Activated naive CD8-positive, alpha-beta T cell treated with anti-CD3 and anti-CD28 coated beads, Interleukin-2, amount 10 ng/mL, durations not matched to agents 7 days and 5 days (primary cell): Measurements from ENCODE around the gene TMEM185A. TPM values are rescaled to one million over a fixed set of nuclear protein-coding genes. Genes with fewer than 3 reads are reported as not detected.
"Not testable (repeated sequence)": the region's sequence is repeated elsewhere in the genome, so short reads cannot be mapped to it uniquely, and the experiment has no call there.

Experiments used
- ATAC-seq: fragments of 150-1000 bp; cut with Tn5 transposase; one replicate; pipeline ENCODE4 v1.10.0; 2021; ENCODE audit warnings: low read depth, moderate library complexity
- POLR2A ChIA-PET: fragments of 350-600 bp; sonication (Branson Sonifier 250); formaldehyde crosslinking; loops from one replicate; lab custom pipeline; 2021; ENCODE audit warnings: antibody characterized with exemption; lab: Charles Lee
- DNase-seq: peaks from one replicate; pipeline ENCODE4 v3.0.0; 2021
- H3K27ac Mint-ChIP-seq: one replicate; pipeline ENCODE4 v1.8.0; 2022; ENCODE audit warnings: mild to moderate bottlenecking, mixed read lengths
- H3K27me3 Mint-ChIP-seq: one replicate; pipeline ENCODE4 v1.8.0; 2022; ENCODE audit warnings: mild to moderate bottlenecking, moderate library complexity, mixed read lengths
- H3K36me3 Mint-ChIP-seq: one replicate; pipeline ENCODE4 v1.8.0; 2021; ENCODE audit warnings: mild to moderate bottlenecking, mixed read lengths
- H3K4me1 Mint-ChIP-seq: one replicate; pipeline ENCODE4 v1.8.0; 2021; ENCODE audit warnings: mixed read lengths
- H3K4me3 Mint-ChIP-seq: one replicate; pipeline ENCODE4 v1.8.0; 2022; ENCODE audit warnings: mild to moderate bottlenecking, moderate library complexity, mixed read lengths
- H3K9me3 Mint-ChIP-seq: one replicate; pipeline ENCODE4 v1.8.0; 2021; ENCODE audit warnings: mixed read lengths
- total RNA-seq, 2 experiments: library from RNA; stranded (reverse); gene quantifications; one replicate each; pipeline ENCODE4 v1.2.3, GENCODE V29; 2021

The TMEM185A gene
- 10 to 100 TPM; 23.6 to 28.7 TPM for total RNA-seq

GRCh38 chrX:149631234-149632165, at the start of gene TMEM185A:
TMEM185A (minus strand) TSS chrX:149631792; CDS start chrX:149631580, 212 bp downstream.
- POLR2A ChIA-PET = no interaction called here
- H3K4me3 Mint-ChIP-seq = peak within 1 kb of the TSS; percentile 93
- peaks cover 2% of the 10 kb centered on the region for H3K27me3 Mint-ChIP-seq
- peaks cover 27% of the 10 kb centered on the region for H3K4me1 Mint-ChIP-seq
- no peaks in the 10 kb centered on the region for H3K9me3 Mint-ChIP-seq
- ATAC-seq (peak; percentile 91), DNase-seq (peak; percentile 78)
- peak within 1 kb of the TSS; percentile 80 for H3K27ac Mint-ChIP-seq
- peaks cover 5% of the 10 kb centered on the region for H3K36me3 Mint-ChIP-seq

- POLR2A ChIA-PET = no interaction called here
- DNase-seq = no peak
- Mint-ChIP-seq H3K36me3 (no peaks in the 10 kb centered on the region), H3K27ac (no peak overlapping the region), H3K9me3 (no peaks in the 10 kb centered on the region), H3K4me1 (no peaks in the 10 kb centered on the region), H3K27me3 (no peaks in the 10 kb centered on the region), H3K4me3 (no peak overlapping the region)
- no peak for ATAC-seq
Measured at GRCh38 chrX:149681182-149681581, 49.6 kb upstream of the TMEM185A start.

GRCh38 chrX:149679164-149679678, 47.6 kb upstream of the TMEM185A start:
- not testable (repeated sequence) for H3K27ac Mint-ChIP-seq, H3K4me3 Mint-ChIP-seq

GRCh38 chrX:149675554-149675953, 44.0 kb upstream of the TMEM185A start:
- H3K36me3 Mint-ChIP-seq, H3K4me3 Mint-ChIP-seq, DNase-seq, POLR2A ChIA-PET, H3K9me3 Mint-ChIP-seq, H3K27me3 Mint-ChIP-seq, H3K27ac Mint-ChIP-seq, H3K4me1 Mint-ChIP-seq, ATAC-seq: not testable (repeated sequence)

More at GRCh38 chrX:149679164-149679678, 47.6 kb upstream of the TMEM185A start:
- H3K27me3 Mint-ChIP-seq, H3K4me1 Mint-ChIP-seq, POLR2A ChIA-PET, DNase-seq, H3K9me3 Mint-ChIP-seq, ATAC-seq, H3K36me3 Mint-ChIP-seq: not testable (repeated sequence)

GRCh38 chrX:149675088-149675487, 43.5 kb upstream of the TMEM185A start:
- H3K9me3 Mint-ChIP-seq, H3K4me1 Mint-ChIP-seq, POLR2A ChIA-PET, ATAC-seq, H3K27ac Mint-ChIP-seq, H3K36me3 Mint-ChIP-seq, H3K27me3 Mint-ChIP-seq, H3K4me3 Mint-ChIP-seq, DNase-seq: not testable (repeated sequence)

DNA sequence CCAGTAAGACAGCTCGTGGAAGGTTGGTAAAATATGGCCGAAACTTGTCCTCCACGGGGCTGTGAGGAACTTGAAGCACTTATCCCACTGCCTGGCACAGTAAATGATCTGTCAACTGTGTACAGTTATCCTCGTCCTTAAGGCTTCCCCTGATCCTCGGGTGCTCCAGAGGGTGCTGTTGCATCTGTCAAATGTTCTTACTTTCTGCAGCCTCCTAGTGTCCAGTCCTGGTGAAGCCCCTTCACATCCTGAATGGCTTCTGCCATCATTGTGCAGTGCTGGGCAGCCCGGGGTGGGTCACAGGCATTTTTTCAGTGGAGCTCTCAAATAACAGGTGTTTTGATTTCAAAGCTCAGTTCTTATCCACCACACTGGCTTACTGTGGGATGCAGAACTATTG, 29.0 kb upstream of the TMEM185A start:
- H3K36me3 Mint-ChIP-seq, H3K27me3 Mint-ChIP-seq, DNase-seq, H3K4me3 Mint-ChIP-seq, H3K9me3 Mint-ChIP-seq, H3K27ac Mint-ChIP-seq, POLR2A ChIA-PET, ATAC-seq, H3K4me1 Mint-ChIP-seq: not testable (repeated sequence)

GRCh38 chrX:149656260-149656884, 24.8 kb upstream of the TMEM185A start:
- H3K36me3 Mint-ChIP-seq, H3K4me3 Mint-ChIP-seq, H3K4me1 Mint-ChIP-seq, H3K9me3 Mint-ChIP-seq, POLR2A ChIA-PET, DNase-seq, H3K27me3 Mint-ChIP-seq, ATAC-seq, H3K27ac Mint-ChIP-seq: not testable (repeated sequence)

GRCh38 chrX:149652232-149652981, 20.8 kb upstream of the TMEM185A start:
- Mint-ChIP-seq H3K9me3 (no peaks in the 10 kb centered on the region), H3K36me3 (no peaks in the 10 kb centered on the region), H3K4me3 (no peak overlapping the region), H3K27ac (no peak overlapping the region), H3K4me1 (peaks cover 2% of the 10 kb centered on the region), H3K27me3 (peaks cover 3% of the 10 kb centered on the region)
- POLR2A ChIA-PET = no interaction called here
- ATAC-seq = no peak
- no peak for DNase-seq

- Mint-ChIP-seq H3K4me1 (peaks cover 2% of the 10 kb centered on the region), H3K27me3 (peaks cover 3% of the 10 kb centered on the region), H3K4me3 (no peak overlapping the region), H3K27ac (no peak overlapping the region), H3K36me3 (no peaks in the 10 kb centered on the region), H3K9me3 (no peaks in the 10 kb centered on the region)
- no peak for ATAC-seq
- POLR2A ChIA-PET = no interaction called here
- no peak for DNase-seq
Measured at GRCh38 chrX:149650162-149650561, 18.6 kb upstream of the TMEM185A start.

GRCh38 chrX:149648932-149649331, 17.3 kb upstream of the TMEM185A start:
- POLR2A ChIA-PET = interaction anchor here (0.6 kb wide), 1 partner anchor 255 kb away, joined by 3 read pairs; no protein-coding TSS in a partner anchor
- Mint-ChIP-seq H3K4me1 (peaks cover 2% of the 10 kb centered on the region), H3K27me3 (peaks cover 3% of the 10 kb centered on the region), H3K4me3 (no peak overlapping the region), H3K27ac (no peak overlapping the region), H3K36me3 (no peaks in the 10 kb centered on the region), H3K9me3 (no peaks in the 10 kb centered on the region)
- DNase-seq (no peak), ATAC-seq (no peak)

GRCh38 chrX:149647505-149647904, 15.9 kb upstream of the TMEM185A start:
- no peak overlapping the region for H3K4me3 Mint-ChIP-seq
- H3K27me3 Mint-ChIP-seq = peaks cover 3% of the 10 kb centered on the region
- H3K27ac Mint-ChIP-seq = no peak overlapping the region
- POLR2A ChIA-PET = no interaction called here
- DNase-seq (no peak), ATAC-seq (no peak)
- peaks cover 2% of the 10 kb centered on the region for H3K4me1 Mint-ChIP-seq
- no peaks in the 10 kb centered on the region for H3K36me3 Mint-ChIP-seq
- H3K9me3 Mint-ChIP-seq = no peaks in the 10 kb centered on the region

GRCh38 chrX:149643496-149643895, 11.9 kb upstream of the TMEM185A start:
- Mint-ChIP-seq H3K4me3 (no peak overlapping the region), H3K27ac (no peak overlapping the region), H3K36me3 (no peaks in the 10 kb centered on the region), H3K27me3 (peaks cover 5% of the 10 kb centered on the region), H3K4me1 (peaks cover 2% of the 10 kb centered on the region), H3K9me3 (no peaks in the 10 kb centered on the region)
- ATAC-seq (no peak), DNase-seq (no peak)
- POLR2A ChIA-PET = no interaction called here

GRCh38 chrX:149641835-149642234, 10.2 kb upstream of the TMEM185A start:
- no peak overlapping the region for H3K4me3 Mint-ChIP-seq
- H3K4me1 Mint-ChIP-seq = peaks cover 2% of the 10 kb centered on the region
- DNase-seq (no peak), ATAC-seq (no peak)
- H3K9me3 Mint-ChIP-seq = no peaks in the 10 kb centered on the region
- H3K27me3 Mint-ChIP-seq = peaks cover 8% of the 10 kb centered on the region
- POLR2A ChIA-PET = no interaction called here
- H3K36me3 Mint-ChIP-seq = no peaks in the 10 kb centered on the region
- no peak overlapping the region for H3K27ac Mint-ChIP-seq
